Keratinocyte (primary cell): Measurements from ENCODE around the gene POLR2J3.
"Not testable (repeated sequence)": the region's sequence is repeated elsewhere in the genome, so short reads cannot be mapped to it uniquely, and the experiment has no call there.

Experiments
- CTCF ChIP-seq, 3 experiments: IDR thresholded peaks in 1 of 3; conservative IDR thresholded peaks in 1 of 3; optimal IDR thresholded peaks in 1 of 3; 2 replicates in 2 of 3; 3 replicates in 1 of 3; pipeline versions ENCODE3 to v1.5.1; 2011; ENCODE audit warnings: low read length in 3 of 3, mild to moderate bottlenecking in 3 of 3, moderate library complexity in 2 of 3, control low read depth in 1 of 3, inconsistent platforms in 1 of 3; ENCODE audit not compliant: insufficient read depth in 2 of 3; ENCODE audit errors: extremely low read depth in 1 of 3
- EZH2 ChIP-seq: IDR thresholded peaks from one replicate; pipeline ENCODE4 v1.6.1; 2012; ENCODE audit warnings: inconsistent platforms, mild to moderate bottlenecking, low read length, moderate library complexity

GRCh38 chr7:102602317-102602716, 29.9 kb upstream of the POLR2J3 start:
- not testable (repeated sequence) for TF ChIP-seq CTCF (optimal IDR thresholded peaks at IDR 0.05 in 1 of 3, IDR thresholded peaks at IDR 0.05 in 1 of 3, conservative IDR thresholded peaks at IDR 0.05 in 1 of 3; ENCODE audit: extremely low read depth in 1 of 3, insufficient read depth in 2 of 3, low read length in 3 of 3); EZH2
